K562 (cell line): ENCODE measurements around the gene IFI6. TPM values are rescaled to one million over a fixed set of nuclear protein-coding genes. Genes with fewer than 3 reads are reported as not detected.
A peak's percentile ranks its signal among the peaks of the same experiment; 100 is the strongest.

Experiments
- ATAC-seq: fragments of 200-7000 bp; cut with Tn5 transposase; 3 replicates; pipeline ENCODE4 v1.9.1; 2020; ENCODE audit warnings: moderate library complexity
- BruUV-seq: library from RNA; stranded (reverse); fragments of 400-500 nt; replicated peaks from 2 replicates; lab custom pipeline; 2021; lab: Mats Ljungman, UMichigan
- CTCF ChIA-PET: fragments of 300-600 bp; formaldehyde crosslinking; extraction: SDS; loops from one replicate; lab custom pipeline; 2021; ENCODE audit warnings: low intra/inter-chr PET ratio; lab: Yijun Ruan, JAX
- POLR2A ChIA-PET: fragments of 300-600, 350-650 bp; sonication (Branson Sonifier 250); formaldehyde crosslinking; extraction: SDS; loops from one replicate; lab custom pipeline; 2021; ENCODE audit warnings: antibody characterized with exemption, inconsistent platforms; lab: Yijun Ruan, JAX
- DNase-seq, 4 experiments: peaks; one replicate each; pipeline versions ENCODE4 v3.0.0 to v3.0.0-alpha.2; 2011 to 2018; ENCODE audit warnings: low spot score in 3 of 4, mixed read lengths in 3 of 4; ENCODE audit errors: extremely low read depth in 1 of 4
- FAIRE-seq: peaks from 2 replicates; lab custom pipeline; 2011; peaks lifted over from hg19 to GRCh38; lab: Jason Lieb, UNC
- H2AFZ ChIP-seq: 2 replicates; pipeline ENCODE4 v1.6.0; 2011; ENCODE audit warnings: low read depth, low read length, control low read depth, inconsistent platforms
- H3K27ac ChIP-seq: fragments of 200-600 bp; 3 replicates; pipeline ENCODE4 v1.8.0; 2011; ENCODE audit warnings: low read depth, mild to moderate bottlenecking, control low read depth, inconsistent platforms, low read length, moderate library complexity, mixed read lengths; ENCODE audit errors: extremely low read depth
- H3K27me3 ChIP-seq, 2 experiments: fragments of 300-600 bp in 1 of 2; 2 replicates in 1 of 2; 3 replicates in 1 of 2; pipeline versions ENCODE4 v1.6.0 to v1.8.0; 2011; ENCODE audit warnings: inconsistent platforms in 2 of 2, low read length in 2 of 2, mild to moderate bottlenecking in 1 of 2, mixed read lengths in 1 of 2, moderate library complexity in 1 of 2; ENCODE audit not compliant: control insufficient read depth in 2 of 2, insufficient read depth in 2 of 2
- H3K36me3 ChIP-seq: fragments of 300-600 bp; 3 replicates; pipeline ENCODE4 v1.8.0; 2011; ENCODE audit warnings: mild to moderate bottlenecking, low read length, inconsistent platforms; ENCODE audit not compliant: control insufficient read depth, insufficient read depth
- H3K4me1 ChIP-seq, 2 experiments: fragments of 200-600 bp in 1 of 2; replicated peaks in 1 of 2; 2 replicates in 1 of 2; 3 replicates in 1 of 2; pipeline versions ENCODE4 v1.5.1 to v1.8.0; 2011; ENCODE audit warnings: inconsistent platforms in 2 of 2, low read length in 2 of 2, mild to moderate bottlenecking in 1 of 2, mixed read lengths in 1 of 2, moderate library complexity in 1 of 2; ENCODE audit not compliant: control insufficient read depth in 2 of 2, insufficient read depth in 2 of 2
- H3K4me2 ChIP-seq: 2 replicates; pipeline ENCODE4 v1.6.1; 2011; ENCODE audit warnings: low read length, control low read depth, inconsistent platforms, mixed read lengths; ENCODE audit not compliant: insufficient read depth
- H3K4me3 ChIP-seq: fragments of 200-600 bp; sonication (generic), shearing (Covaris generic); 2 replicates; pipeline ENCODE4 v1.5.1; 2016; ENCODE audit warnings: control low read depth, inconsistent platforms
- H3K79me2 ChIP-seq: fragments of 200-600 bp; 3 replicates; pipeline ENCODE4 v1.8.0; 2011; ENCODE audit warnings: low read length, inconsistent platforms; ENCODE audit not compliant: control insufficient read depth, insufficient read depth
- H3K9ac ChIP-seq, 2 experiments: 2 replicates each; pipeline versions ENCODE4 v1.6.0 to v1.6.1; 2011; ENCODE audit warnings: low read depth in 2 of 2, low read length in 2 of 2, control low read depth in 1 of 2, inconsistent platforms in 1 of 2, mild to moderate bottlenecking in 1 of 2, mixed read lengths in 1 of 2; ENCODE audit not compliant: insufficient read depth in 1 of 2
- H3K9me1 ChIP-seq: one replicate; pipeline ENCODE4 v1.6.0; 2011; ENCODE audit warnings: inconsistent platforms, mild to moderate bottlenecking, low read length, moderate library complexity; ENCODE audit not compliant: control insufficient read depth, insufficient read depth
- H3K9me3 ChIP-seq: replicated peaks from 2 replicates; pipeline ENCODE4 v1.5.1; 2011; ENCODE audit warnings: low read depth, low read length, inconsistent platforms; ENCODE audit not compliant: control insufficient read depth, insufficient read depth
- H4K20me1 ChIP-seq: replicated peaks from 2 replicates; pipeline ENCODE4 v1.6.1; 2011; ENCODE audit warnings: low read length, inconsistent platforms, mixed read lengths; ENCODE audit not compliant: control insufficient read depth, insufficient read depth
- CREB1 ChIP-seq, 2 experiments: sonication (generic) in 1 of 2; formaldehyde crosslinking in 1 of 2; IDR thresholded peaks; 2 replicates each; pipeline versions ENCODE4 v1.6.1 to v1.8.0; 2012 to 2022; ENCODE audit warnings: inconsistent platforms in 1 of 2, mild to moderate bottlenecking in 1 of 2, missing genetic modification reagents in 1 of 2, moderate library complexity in 1 of 2
- CSDE1 ChIP-seq, 2 experiments: fragments of 450-650 bp; IDR thresholded peaks; 2 replicates each; pipeline ENCODE4 v1.6.1; 2016; ENCODE audit warnings: mild to moderate bottlenecking in 1 of 2
- ETV1 ChIP-seq: fragments of 450-650 bp; conservative IDR thresholded peaks from 2 replicates; pipeline ENCODE4 v1.6.1; 2016; ENCODE audit warnings: missing genetic modification characterization, control low read depth, low read depth, missing compliant biosample characterization
- GABPA ChIP-seq: fragments of 200-800 bp; sonication (Bioruptor generic); conservative IDR thresholded peaks from 2 replicates; pipeline ENCODE4 v1.6.1; 2016; ENCODE audit warnings: low read depth, missing genetic modification characterization, missing compliant biosample characterization
- HDAC2 ChIP-seq: fragments of 450-650 bp; IDR thresholded peaks from 2 replicates; pipeline ENCODE4 v1.6.1; 2016; ENCODE audit warnings: mild to moderate bottlenecking
- NR4A1 ChIP-seq, 2 experiments: fragments of 250-450 bp in 1 of 2; fragments of 450-650 bp in 1 of 2; sonication (Bioruptor Pico) in 1 of 2; IDR thresholded peaks; 2 replicates each; pipeline versions ENCODE4 v1.4.0 to v1.6.1; 2016 to 2020; ENCODE audit warnings: mild to moderate bottlenecking in 2 of 2, missing compliant biosample characterization in 1 of 2, missing genetic modification characterization in 1 of 2, moderate library complexity in 1 of 2
- TAF9B ChIP-seq: fragments of 450-650 bp; IDR thresholded peaks from 2 replicates; pipeline ENCODE4 v1.6.1; 2018; ENCODE audit warnings: mild to moderate bottlenecking; ENCODE audit not compliant: partially characterized antibody
- XRCC5 ChIP-seq: fragments of 200-400 bp; formaldehyde crosslinking; IDR thresholded peaks from 2 replicates; pipeline ENCODE4 v1.6.1; 2017; ENCODE audit warnings: low read depth, mild to moderate bottlenecking, low read length
- ZFPM2 ChIP-seq: fragments of 250-450 bp; sonication (Bioruptor Pico); IDR thresholded peaks from 2 replicates; pipeline ENCODE4 v1.5.1; 2022; ENCODE audit warnings: mild to moderate bottlenecking
- ZNF140 ChIP-seq: fragments of 250-450 bp; sonication (Bioruptor Pico); IDR thresholded peaks from 2 replicates; pipeline ENCODE4 v1.8.0; 2021; ENCODE audit warnings: moderate library complexity, mild to moderate bottlenecking, inconsistent platforms
- WGBS: fragments of 100-300 bp; shearing (Covaris generic); methylation state at CpG from one replicate; pipeline ENCODE4 v1.1.6; 2016; ENCODE audit warnings: low coverage, mixed read lengths; ENCODE audit not compliant: insufficient coverage; ENCODE audit errors: missing lambda C conversion rate; 5-methylcytosine and 5-hydroxymethylcytosine counted together
- in situ Hi-C: fragments of 300-500 bp; cut with MboI; formaldehyde crosslinking; loops from 4 replicates; pipeline ENCODE4 v1.15.0; 2018; ENCODE audit warnings: inconsistent platforms, mixed read lengths
- intact Hi-C: fragments of 100-400 bp; cut with micrococcal nuclease; formaldehyde crosslinking; loops from 2 replicates; pipeline ENCODE4 v1.14.2; 2022
- polyA plus RNA-seq, 8 experiments: library from polyadenylated mRNA; depleted of rRNA in 4 of 8; stranded (reverse) in 5 of 8; unstranded in 3 of 8; fragments of >200 nt; fragmentation: Nextera tagmentation in 2 of 8; fragmentation: Illumina TruSeq in 1 of 8; extraction: Ambion mirVana in 2 of 8; extraction: Trizol in 1 of 8; gene quantifications; 2 replicates each; pipeline versions ENCODE4 v1.2.1 to v1.2.3, GENCODE V29; 2011 to 2014; ENCODE audit warnings: inconsistent platforms in 1 of 8, missing spikeins in 1 of 8
- total RNA-seq, 7 experiments: library from RNA; depleted of rRNA in 6 of 7; stranded (reverse); fragments of >200 nt in 6 of 7; fragmentation: Illumina TruSeq in 2 of 7; extraction: Trizol in 2 of 7; gene quantifications; 2 replicates each; pipeline versions ENCODE4 v1.2.1 to v1.2.3, GENCODE V29; 2011 to 2021; ENCODE audit warnings: low replicate concordance in 1 of 7
- TF ChIP-seq, protein P1 (sequence below), 2 experiments: fragments of 150-350 bp in 1 of 2; IDR thresholded peaks; 2 replicates each; pipeline ENCODE4 v1.6.1; 2012 to 2016; ENCODE audit warnings: low read depth in 2 of 2, low read length in 2 of 2, mild to moderate bottlenecking in 1 of 2, moderate library complexity in 1 of 2
- TF ChIP-seq, protein P2 (sequence below): sonication (generic); formaldehyde crosslinking; IDR thresholded peaks from 2 replicates; pipeline ENCODE4 v1.4.0; 2020; ENCODE audit warnings: mild to moderate bottlenecking, missing genetic modification reagents

IFI6 gene
- total and polyA plus RNA-seq, 9 of the 15 experiments (the other 6 are each of a cell fraction or from before 2014, with no cell fraction given), result 0.17 to 4.5 (median 2.2) TPM

DNA sequence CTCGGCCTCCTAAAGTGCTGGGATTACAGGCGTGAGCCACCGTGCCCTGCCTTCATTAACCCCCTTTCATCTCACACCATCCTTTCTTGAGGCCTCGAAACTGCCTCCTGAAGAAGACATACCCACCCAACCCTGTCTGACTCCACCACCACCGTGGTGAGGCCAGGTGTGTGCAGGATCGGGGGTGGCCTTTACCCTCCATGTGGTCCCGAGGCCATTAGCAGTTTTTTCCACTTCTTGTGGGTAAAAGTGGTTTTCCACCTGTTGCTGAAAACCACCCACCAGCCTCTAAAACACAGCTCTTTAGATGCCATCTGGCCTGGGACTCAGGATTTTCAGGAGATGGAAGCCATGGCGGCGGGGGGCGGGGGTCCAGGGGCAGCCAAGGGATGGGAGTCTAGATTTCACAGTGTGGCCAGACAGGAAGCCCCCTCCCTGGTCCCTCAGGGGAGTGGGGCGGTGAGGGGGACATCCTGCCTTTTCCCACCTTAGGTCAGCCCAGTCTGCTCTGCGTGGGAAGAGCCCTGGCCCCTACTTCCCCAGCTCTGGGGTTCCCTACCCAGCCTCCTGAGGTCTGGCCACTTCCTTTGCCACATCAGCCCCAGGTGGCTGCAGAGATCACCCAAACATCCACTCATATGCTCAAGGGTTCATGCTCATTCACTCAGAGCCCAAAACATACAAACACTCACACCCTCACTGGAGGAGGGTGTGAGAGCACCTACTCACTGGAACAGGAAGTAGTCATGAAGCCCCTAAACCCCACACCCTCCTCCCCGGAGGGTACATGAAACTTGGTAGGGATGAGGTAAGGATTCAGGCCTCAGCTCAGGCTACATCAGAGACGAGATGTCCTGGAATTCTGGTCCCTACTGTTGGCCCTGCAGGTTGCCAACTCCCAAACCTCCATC, 39.4 kb downstream of the IFI6 start (continued):
- TF ChIP-seq NR4A1 (CRISPR knock-in tag; IDR thresholded peaks at IDR 0.05) (no peak), NR4A1 (tag; IDR thresholded peaks at IDR 0.05) (no peak)
- TF ChIP-seq, protein P1, sequence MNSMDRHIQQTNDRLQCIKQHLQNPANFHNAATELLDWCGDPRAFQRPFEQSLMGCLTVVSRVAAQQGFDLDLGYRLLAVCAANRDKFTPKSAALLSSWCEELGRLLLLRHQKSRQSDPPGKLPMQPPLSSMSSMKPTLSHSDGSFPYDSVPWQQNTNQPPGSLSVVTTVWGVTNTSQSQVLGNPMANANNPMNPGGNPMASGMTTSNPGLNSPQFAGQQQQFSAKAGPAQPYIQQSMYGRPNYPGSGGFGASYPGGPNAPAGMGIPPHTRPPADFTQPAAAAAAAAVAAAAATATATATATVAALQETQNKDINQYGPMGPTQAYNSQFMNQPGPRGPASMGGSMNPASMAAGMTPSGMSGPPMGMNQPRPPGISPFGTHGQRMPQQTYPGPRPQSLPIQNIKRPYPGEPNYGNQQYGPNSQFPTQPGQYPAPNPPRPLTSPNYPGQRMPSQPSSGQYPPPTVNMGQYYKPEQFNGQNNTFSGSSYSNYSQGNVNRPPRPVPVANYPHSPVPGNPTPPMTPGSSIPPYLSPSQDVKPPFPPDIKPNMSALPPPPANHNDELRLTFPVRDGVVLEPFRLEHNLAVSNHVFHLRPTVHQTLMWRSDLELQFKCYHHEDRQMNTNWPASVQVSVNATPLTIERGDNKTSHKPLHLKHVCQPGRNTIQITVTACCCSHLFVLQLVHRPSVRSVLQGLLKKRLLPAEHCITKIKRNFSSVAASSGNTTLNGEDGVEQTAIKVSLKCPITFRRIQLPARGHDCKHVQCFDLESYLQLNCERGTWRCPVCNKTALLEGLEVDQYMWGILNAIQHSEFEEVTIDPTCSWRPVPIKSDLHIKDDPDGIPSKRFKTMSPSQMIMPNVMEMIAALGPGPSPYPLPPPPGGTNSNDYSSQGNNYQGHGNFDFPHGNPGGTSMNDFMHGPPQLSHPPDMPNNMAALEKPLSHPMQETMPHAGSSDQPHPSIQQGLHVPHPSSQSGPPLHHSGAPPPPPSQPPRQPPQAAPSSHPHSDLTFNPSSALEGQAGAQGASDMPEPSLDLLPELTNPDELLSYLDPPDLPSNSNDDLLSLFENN (IDR thresholded peaks at IDR 0.05; ENCODE audit: low read depth in 2 of 2, low read length in 2 of 2), result no peak

DNA sequence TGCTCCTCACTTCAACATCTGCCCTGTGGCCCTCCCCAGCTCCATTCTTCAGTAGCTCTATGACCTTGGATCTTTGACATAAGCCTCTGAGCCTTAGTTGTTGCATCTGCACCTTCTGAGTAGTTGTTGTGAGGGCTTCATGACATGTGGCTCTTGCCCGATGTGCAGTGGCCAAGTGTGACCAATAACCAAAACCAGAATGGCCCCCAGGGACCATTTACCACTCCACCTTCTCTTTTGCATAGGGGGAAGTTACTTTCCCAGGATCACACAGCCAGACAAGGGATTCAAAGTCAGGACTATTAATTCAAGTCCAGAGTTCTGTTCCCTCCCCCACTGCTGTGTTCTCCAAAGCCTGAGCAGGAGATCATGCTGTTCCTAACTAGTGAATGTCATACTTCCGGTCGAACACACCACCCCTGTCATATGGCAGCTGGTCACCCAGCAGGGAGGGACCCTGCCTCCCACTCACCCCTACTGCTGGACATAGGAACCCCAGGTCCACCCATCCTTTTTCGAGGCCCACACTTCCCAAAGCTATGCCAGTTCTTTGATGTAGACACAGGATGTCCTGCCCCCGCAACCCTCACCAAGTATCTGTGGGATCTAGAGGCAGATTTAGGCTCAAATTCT, 41.0 kb downstream of the IFI6 start:
- 14% methylated on average over 5 of the region's 5 CpGs for WGBS
- POLR2A ChIA-PET, result interaction anchor here (0.8 kb wide), 1 partner anchor 9 kb away, joined by 3 read pairs; no protein-coding TSS in a partner anchor
- FAIRE-seq, result peak; percentile 69
- peaks cover 6 to 20% of the 10 kb centered on the region in 2 experiments; a peak in 3 of 5 replicates for H3K27me3 ChIP-seq
- H2AFZ ChIP-seq, result peak overlapping the region; percentile 71
- CTCF ChIA-PET, result interaction anchor here (0.6 kb wide), 1 partner anchor 588 kb away, joined by 3 read pairs; no protein-coding TSS in a partner anchor
- in situ Hi-C loops, result no loop called here
- no peak overlapping the region for H3K9ac ChIP-seq
- H3K79me2 ChIP-seq, result no peaks in the 10 kb centered on the region
- intact Hi-C loops, result no loop called here
- no peaks in the 10 kb centered on the region for H3K9me1 ChIP-seq
- no peaks in the 10 kb centered on the region for H3K36me3 ChIP-seq
- no peaks in the 10 kb centered on the region for H3K9me3 ChIP-seq
- DNase-seq, result no peak
- H3K4me2 ChIP-seq, result no peak overlapping the region
- peaks cover 13 to 17% of the 10 kb centered on the region in 2 experiments; a peak in 4 of 5 replicates for H3K4me1 ChIP-seq
- H3K4me3 ChIP-seq, result no peak overlapping the region
- peak; percentile 61 for ATAC-seq
- no peak overlapping the region for H3K27ac ChIP-seq
- no TSS peak for BruUV-seq
- H4K20me1 ChIP-seq, result no peaks in the 10 kb centered on the region
- TF ChIP-seq CREB1 (IDR thresholded peaks at IDR 0.05) (no peak), CREB1 (CRISPR knock-in tag; IDR thresholded peaks at IDR 0.05) (no peak), ZFPM2 (CRISPR knock-in tag) (no peak), HDAC2 (0 out of 2 replicates have a peak, but pooled peaks have one; percentile 35), GABPA (tag) (peak; percentile 58), CSDE1 (IDR thresholded peaks at IDR 0.05) (no peak), ETV1 (tag) (peak; percentile 53; the same call in 1 of the 2 replicates), TAF9B (no peak), ZNF140 (CRISPR knock-in tag) (no peak), XRCC5 (no peak)
- TF ChIP-seq, protein P2, sequence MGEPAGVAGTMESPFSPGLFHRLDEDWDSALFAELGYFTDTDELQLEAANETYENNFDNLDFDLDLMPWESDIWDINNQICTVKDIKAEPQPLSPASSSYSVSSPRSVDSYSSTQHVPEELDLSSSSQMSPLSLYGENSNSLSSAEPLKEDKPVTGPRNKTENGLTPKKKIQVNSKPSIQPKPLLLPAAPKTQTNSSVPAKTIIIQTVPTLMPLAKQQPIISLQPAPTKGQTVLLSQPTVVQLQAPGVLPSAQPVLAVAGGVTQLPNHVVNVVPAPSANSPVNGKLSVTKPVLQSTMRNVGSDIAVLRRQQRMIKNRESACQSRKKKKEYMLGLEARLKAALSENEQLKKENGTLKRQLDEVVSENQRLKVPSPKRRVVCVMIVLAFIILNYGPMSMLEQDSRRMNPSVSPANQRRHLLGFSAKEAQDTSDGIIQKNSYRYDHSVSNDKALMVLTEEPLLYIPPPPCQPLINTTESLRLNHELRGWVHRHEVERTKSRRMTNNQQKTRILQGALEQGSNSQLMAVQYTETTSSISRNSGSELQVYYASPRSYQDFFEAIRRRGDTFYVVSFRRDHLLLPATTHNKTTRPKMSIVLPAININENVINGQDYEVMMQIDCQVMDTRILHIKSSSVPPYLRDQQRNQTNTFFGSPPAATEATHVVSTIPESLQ (CRISPR knock-in tag), result no peak
